HepG2 (cell line): Measurements from ENCODE around the gene RBBP8NL. TPM values are rescaled to one million over a fixed set of nuclear protein-coding genes. Genes with fewer than 3 reads are reported as not detected.

Experiments
- CCDC6 ChIP-seq: sonication (generic); formaldehyde crosslinking; IDR thresholded peaks from 2 replicates; pipeline ENCODE4 v1.8.1; 2022; ENCODE audit warnings: mild to moderate bottlenecking, missing genetic modification reagents, moderate library complexity
- ETV6 ChIP-seq: sonication (generic); formaldehyde crosslinking; conservative IDR thresholded peaks from 2 replicates; pipeline ENCODE4 v1.4.0; 2020; ENCODE audit warnings: missing genetic modification reagents
- GTF2F1 ChIP-seq: fragments of 150-350 bp; IDR thresholded peaks from 2 replicates; pipeline ENCODE4 v1.6.1; 2014; ENCODE audit warnings: low read length
- NCOR1 ChIP-seq: fragments of 200-600 bp; sonication (generic); IDR thresholded peaks from 2 replicates; pipeline ENCODE4 v1.7.0; 2017; ENCODE audit warnings: antibody characterized with exemption, low read length, borderline replicate concordance
- ONECUT2 ChIP-seq: sonication (generic); formaldehyde crosslinking; IDR thresholded peaks from 2 replicates; pipeline ENCODE4 v1.4.0; 2020; ENCODE audit warnings: missing genetic modification reagents
- POLR2AphosphoS2 ChIP-seq: IDR thresholded peaks from 2 replicates; pipeline ENCODE4 v1.6.1; 2011; ENCODE audit warnings: low read depth, low read length, improper control_type of control experiment
- RXRB ChIP-seq: IDR thresholded peaks from 2 replicates; pipeline ENCODE4 v1.6.1; 2016; ENCODE audit warnings: borderline replicate concordance, missing genetic modification reagents, missing compliant biosample characterization
- ZNF138 ChIP-seq: sonication (generic); formaldehyde crosslinking; IDR thresholded peaks from 2 replicates; pipeline ENCODE4 v1.5.0; 2020; ENCODE audit warnings: mild to moderate bottlenecking, low read depth, missing genetic modification reagents
- ZNF232 ChIP-seq: sonication (generic); formaldehyde crosslinking; IDR thresholded peaks from 2 replicates; pipeline ENCODE4 v1.4.0; 2020; ENCODE audit warnings: missing genetic modification reagents, borderline replicate concordance
- ZNF274 ChIP-seq: sonication (generic); formaldehyde crosslinking; IDR thresholded peaks from 2 replicates; pipeline ENCODE4 v1.5.1; 2020; ENCODE audit warnings: mild to moderate bottlenecking, missing genetic modification reagents
- ZNF331 ChIP-seq: sonication (generic); formaldehyde crosslinking; IDR thresholded peaks from 2 replicates; pipeline ENCODE4 v1.4.0; 2020; ENCODE audit warnings: missing genetic modification reagents
- ZNF333 ChIP-seq: sonication (generic); formaldehyde crosslinking; IDR thresholded peaks from 2 replicates; pipeline ENCODE4 v1.4.0; 2020; ENCODE audit warnings: mild to moderate bottlenecking, missing genetic modification reagents, borderline replicate concordance
- ZNF572 ChIP-seq: sonication (generic); formaldehyde crosslinking; IDR thresholded peaks from 2 replicates; pipeline ENCODE4 v1.5.1; 2020; ENCODE audit warnings: mild to moderate bottlenecking, missing genetic modification reagents
- ZNF652 ChIP-seq: IDR thresholded peaks from 2 replicates; pipeline ENCODE4 v1.6.1; 2016; ENCODE audit warnings: low read depth, borderline replicate concordance
- ZNF724P ChIP-seq: sonication (generic); formaldehyde crosslinking; IDR thresholded peaks from 2 replicates; pipeline ENCODE4 v1.8.0; 2022; ENCODE audit warnings: missing genetic modification reagents, borderline replicate concordance
- ZNF841 ChIP-seq: sonication (generic); formaldehyde crosslinking; IDR thresholded peaks from 2 replicates; pipeline ENCODE4 v1.8.1; 2023; ENCODE audit warnings: missing genetic modification reagents, borderline replicate concordance
- polyA plus RNA-seq, 8 experiments: library from polyadenylated mRNA; depleted of rRNA in 3 of 8; stranded (reverse) in 7 of 8; unstranded in 1 of 8; fragments of >200 nt; fragmentation: Illumina TruSeq in 4 of 8; extraction: Trizol in 4 of 8; gene quantifications; 2 replicates each; pipeline versions ENCODE4 v1.2.1 to v1.2.3, GENCODE V29; 2011 to 2016; ENCODE audit warnings: low read depth in 4 of 8, missing spikeins in 1 of 8, mixed read lengths in 1 of 8; ENCODE audit not compliant: insufficient read depth in 1 of 8
- total RNA-seq, 5 experiments: library from RNA; depleted of rRNA; stranded (reverse); fragments of >200 nt; fragmentation: Illumina TruSeq; extraction: Trizol; gene quantifications; 2 replicates each; pipeline ENCODE4 v1.2.3, GENCODE V29; 2016; ENCODE audit warnings: low read depth in 1 of 5
- TF ChIP-seq, protein P1 (sequence below): sonication (generic); formaldehyde crosslinking; IDR thresholded peaks from 2 replicates; pipeline ENCODE4 v1.5.0; 2020; ENCODE audit warnings: missing genetic modification reagents
- TF ChIP-seq, protein P2 (sequence below): sonication (generic); formaldehyde crosslinking; conservative IDR thresholded peaks from 2 replicates; pipeline ENCODE4 v1.4.0; 2020; ENCODE audit warnings: missing genetic modification reagents
- TF ChIP-seq, protein P3 (sequence below): sonication (generic); formaldehyde crosslinking; IDR thresholded peaks from 2 replicates; pipeline ENCODE4 v1.4.0; 2020; ENCODE audit warnings: missing genetic modification reagents
- TF ChIP-seq, protein P4 (sequence below): sonication (generic); formaldehyde crosslinking; IDR thresholded peaks from 2 replicates; pipeline ENCODE4 v1.8.1; 2023; ENCODE audit warnings: mild to moderate bottlenecking, inconsistent platforms, moderate library complexity, missing genetic modification reagents, borderline replicate concordance
- TF ChIP-seq, protein P5 (sequence below): IDR thresholded peaks from 2 replicates; pipeline ENCODE4 v1.6.1; 2016; ENCODE audit warnings: low read depth, control low read depth

RBBP8NL gene
- total and polyA plus RNA-seq, 2 of the 13 experiments (the other 11 are each of a cell fraction or from before 2014, with no cell fraction given), result 0.69 to 0.86 TPM

- TF ChIP-seq, protein P1, sequence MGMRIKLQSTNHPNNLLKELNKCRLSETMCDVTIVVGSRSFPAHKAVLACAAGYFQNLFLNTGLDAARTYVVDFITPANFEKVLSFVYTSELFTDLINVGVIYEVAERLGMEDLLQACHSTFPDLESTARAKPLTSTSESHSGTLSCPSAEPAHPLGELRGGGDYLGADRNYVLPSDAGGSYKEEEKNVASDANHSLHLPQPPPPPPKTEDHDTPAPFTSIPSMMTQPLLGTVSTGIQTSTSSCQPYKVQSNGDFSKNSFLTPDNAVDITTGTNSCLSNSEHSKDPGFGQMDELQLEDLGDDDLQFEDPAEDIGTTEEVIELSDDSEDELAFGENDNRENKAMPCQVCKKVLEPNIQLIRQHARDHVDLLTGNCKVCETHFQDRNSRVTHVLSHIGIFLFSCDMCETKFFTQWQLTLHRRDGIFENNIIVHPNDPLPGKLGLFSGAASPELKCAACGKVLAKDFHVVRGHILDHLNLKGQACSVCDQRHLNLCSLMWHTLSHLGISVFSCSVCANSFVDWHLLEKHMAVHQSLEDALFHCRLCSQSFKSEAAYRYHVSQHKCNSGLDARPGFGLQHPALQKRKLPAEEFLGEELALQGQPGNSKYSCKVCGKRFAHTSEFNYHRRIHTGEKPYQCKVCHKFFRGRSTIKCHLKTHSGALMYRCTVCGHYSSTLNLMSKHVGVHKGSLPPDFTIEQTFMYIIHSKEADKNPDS, result 0 out of 2 replicates have a peak, but pooled peaks have one; percentile 1
- TF ChIP-seq, protein P2, sequence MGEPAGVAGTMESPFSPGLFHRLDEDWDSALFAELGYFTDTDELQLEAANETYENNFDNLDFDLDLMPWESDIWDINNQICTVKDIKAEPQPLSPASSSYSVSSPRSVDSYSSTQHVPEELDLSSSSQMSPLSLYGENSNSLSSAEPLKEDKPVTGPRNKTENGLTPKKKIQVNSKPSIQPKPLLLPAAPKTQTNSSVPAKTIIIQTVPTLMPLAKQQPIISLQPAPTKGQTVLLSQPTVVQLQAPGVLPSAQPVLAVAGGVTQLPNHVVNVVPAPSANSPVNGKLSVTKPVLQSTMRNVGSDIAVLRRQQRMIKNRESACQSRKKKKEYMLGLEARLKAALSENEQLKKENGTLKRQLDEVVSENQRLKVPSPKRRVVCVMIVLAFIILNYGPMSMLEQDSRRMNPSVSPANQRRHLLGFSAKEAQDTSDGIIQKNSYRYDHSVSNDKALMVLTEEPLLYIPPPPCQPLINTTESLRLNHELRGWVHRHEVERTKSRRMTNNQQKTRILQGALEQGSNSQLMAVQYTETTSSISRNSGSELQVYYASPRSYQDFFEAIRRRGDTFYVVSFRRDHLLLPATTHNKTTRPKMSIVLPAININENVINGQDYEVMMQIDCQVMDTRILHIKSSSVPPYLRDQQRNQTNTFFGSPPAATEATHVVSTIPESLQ (CRISPR knock-in tag), result no peak
- TF ChIP-seq ZNF232, result no peak
- 0 out of 2 replicates have a peak, but pooled peaks have one; percentile 22 for TF ChIP-seq ZNF274 (CRISPR knock-in tag)
- no peak for TF ChIP-seq ZNF138 (CRISPR knock-in tag)
- TF ChIP-seq ONECUT2, result no peak
- no peak for TF ChIP-seq GTF2F1
- TF ChIP-seq RXRB, result no peak
- TF ChIP-seq, protein P3, sequence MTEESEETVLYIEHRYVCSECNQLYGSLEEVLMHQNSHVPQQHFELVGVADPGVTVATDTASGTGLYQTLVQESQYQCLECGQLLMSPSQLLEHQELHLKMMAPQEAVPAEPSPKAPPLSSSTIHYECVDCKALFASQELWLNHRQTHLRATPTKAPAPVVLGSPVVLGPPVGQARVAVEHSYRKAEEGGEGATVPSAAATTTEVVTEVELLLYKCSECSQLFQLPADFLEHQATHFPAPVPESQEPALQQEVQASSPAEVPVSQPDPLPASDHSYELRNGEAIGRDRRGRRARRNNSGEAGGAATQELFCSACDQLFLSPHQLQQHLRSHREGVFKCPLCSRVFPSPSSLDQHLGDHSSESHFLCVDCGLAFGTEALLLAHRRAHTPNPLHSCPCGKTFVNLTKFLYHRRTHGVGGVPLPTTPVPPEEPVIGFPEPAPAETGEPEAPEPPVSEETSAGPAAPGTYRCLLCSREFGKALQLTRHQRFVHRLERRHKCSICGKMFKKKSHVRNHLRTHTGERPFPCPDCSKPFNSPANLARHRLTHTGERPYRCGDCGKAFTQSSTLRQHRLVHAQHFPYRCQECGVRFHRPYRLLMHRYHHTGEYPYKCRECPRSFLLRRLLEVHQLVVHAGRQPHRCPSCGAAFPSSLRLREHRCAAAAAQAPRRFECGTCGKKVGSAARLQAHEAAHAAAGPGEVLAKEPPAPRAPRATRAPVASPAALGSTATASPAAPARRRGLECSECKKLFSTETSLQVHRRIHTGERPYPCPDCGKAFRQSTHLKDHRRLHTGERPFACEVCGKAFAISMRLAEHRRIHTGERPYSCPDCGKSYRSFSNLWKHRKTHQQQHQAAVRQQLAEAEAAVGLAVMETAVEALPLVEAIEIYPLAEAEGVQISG (CRISPR knock-in tag), result no peak
- no peak; the same call in 1 of the 2 replicates for TF ChIP-seq CCDC6 (CRISPR knock-in tag)
- no peak for TF ChIP-seq NCOR1
- TF ChIP-seq ZNF331, result no peak
- no peak for TF ChIP-seq ZNF652
- no peak for TF ChIP-seq ZNF724P (CRISPR knock-in tag)
- TF ChIP-seq ZNF572 (CRISPR knock-in tag), result peak; percentile 98
- TF ChIP-seq ZNF333, result no peak
- no peak for TF ChIP-seq POLR2AphosphoS2
- no peak for TF ChIP-seq ZNF841 (CRISPR knock-in tag)
- TF ChIP-seq, protein P4, sequence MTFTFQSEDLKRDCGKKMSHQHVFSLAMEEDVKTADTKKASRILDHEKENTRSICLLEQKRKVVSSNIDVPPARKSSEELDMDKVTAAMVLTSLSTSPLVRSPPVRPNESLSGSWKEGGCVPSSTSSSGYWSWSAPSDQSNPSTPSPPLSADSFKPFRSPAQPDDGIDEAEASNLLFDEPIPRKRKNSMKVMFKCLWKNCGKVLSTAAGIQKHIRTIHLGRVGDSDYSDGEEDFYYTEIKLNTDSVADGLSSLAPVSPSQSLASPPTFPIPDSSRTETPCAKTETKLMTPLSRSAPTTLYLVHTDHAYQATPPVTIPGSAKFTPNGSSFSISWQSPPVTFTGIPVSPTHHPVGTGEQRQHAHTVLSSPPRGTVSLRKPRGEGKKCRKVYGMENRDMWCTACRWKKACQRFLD (CRISPR knock-in tag), result no peak
- TF ChIP-seq, protein P5, sequence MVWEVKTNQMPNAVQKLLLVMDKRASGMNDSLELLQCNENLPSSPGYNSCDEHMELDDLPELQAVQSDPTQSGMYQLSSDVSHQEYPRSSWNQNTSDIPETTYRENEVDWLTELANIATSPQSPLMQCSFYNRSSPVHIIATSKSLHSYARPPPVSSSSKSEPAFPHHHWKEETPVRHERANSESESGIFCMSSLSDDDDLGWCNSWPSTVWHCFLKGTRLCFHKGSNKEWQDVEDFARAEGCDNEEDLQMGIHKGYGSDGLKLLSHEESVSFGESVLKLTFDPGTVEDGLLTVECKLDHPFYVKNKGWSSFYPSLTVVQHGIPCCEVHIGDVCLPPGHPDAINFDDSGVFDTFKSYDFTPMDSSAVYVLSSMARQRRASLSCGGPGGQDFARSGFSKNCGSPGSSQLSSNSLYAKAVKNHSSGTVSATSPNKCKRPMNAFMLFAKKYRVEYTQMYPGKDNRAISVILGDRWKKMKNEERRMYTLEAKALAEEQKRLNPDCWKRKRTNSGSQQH, result no peak
- TF ChIP-seq ETV6 (CRISPR knock-in tag), result no peak
These were observed 40.0 kb downstream of the RBBP8NL start (continued) for GRCh38 chr20:62387219-62387913.
